Uterus (tissue), 4 donors: ENCODE results near the gene URGCP. TPM values are rescaled to one million over a fixed set of nuclear protein-coding genes. Genes with fewer than 3 reads are reported as not detected.

Source experiments
- DNase-seq, 2 donors: peaks; one replicate each; pipeline ENCODE4 v3.0.0-alpha.2; 2019 to 2020
- H3K27ac ChIP-seq, 2 donors: fragments of 200-600 bp; sonication (generic); 1 replicate in 1 of 2; 2 replicates in 1 of 2; pipeline ENCODE4 v1.5.1; 2016 to 2018
- H3K27me3 ChIP-seq, 2 donors: fragments of 200-600 bp; sonication (generic); one replicate each; pipeline ENCODE4 v1.5.1; 2018 to 2019; ENCODE audit warnings: control low read depth in 1 of 2
- H3K36me3 ChIP-seq, 2 donors: fragments of 200-600 bp; sonication (generic); one replicate each; pipeline ENCODE4 v1.5.1; 2019; ENCODE audit warnings: control low read depth in 1 of 2
- H3K4me1 ChIP-seq, 2 donors: fragments of 200-600 bp; sonication (generic); one replicate each; pipeline ENCODE4 v1.5.1; 2018 to 2019; ENCODE audit warnings: control low read depth in 1 of 2
- H3K4me3 ChIP-seq, 2 donors: fragments of 200-600 bp; sonication (generic); 1 replicate in 1 of 2; 2 replicates in 1 of 2; pipeline ENCODE4 v1.5.1; 2018 to 2019; ENCODE audit warnings: mild to moderate bottlenecking in 1 of 2
- H3K9me3 ChIP-seq, 2 donors: fragments of 200-600 bp; sonication (generic); one replicate each; pipeline ENCODE4 v1.5.1; 2019; ENCODE audit warnings: control low read depth in 1 of 2
- POLR2A ChIP-seq, 2 donors: fragments of 450-650 bp; IDR thresholded peaks; one replicate each; pipeline ENCODE4 v1.6.1; 2016; ENCODE audit warnings: antibody characterized with exemption in 2 of 2, mild to moderate bottlenecking in 1 of 2, moderate library complexity in 1 of 2
- intact Hi-C: fragments of 100-400 bp; cut with DNase I; formaldehyde crosslinking; loops from one replicate; pipeline ENCODE4 v1.15.1; 2023; ENCODE audit warnings: low total_unique reads
- total RNA-seq, 4 donors: library from RNA; depleted of rRNA in 3 of 4; stranded (reverse); fragments of >200 nt in 3 of 4; gene quantifications; one replicate each; pipeline versions ENCODE4 v1.1.0 to v1.2.4, GENCODE V29; 2014 to 2023
- TF ChIP-seq, protein P1 (sequence below), 4 experiments: fragments of 200-600 bp in 2 of 4; fragments of 450-650 bp in 2 of 4; sonication (generic) in 2 of 4; IDR thresholded peaks; one replicate each; pipeline ENCODE4 v1.5.1; 2016 to 2019; ENCODE audit warnings: antibody characterized with exemption in 4 of 4, mild to moderate bottlenecking in 2 of 4, moderate library complexity in 1 of 4
- donor health status: DM: yes; HTN: yes; CAD: no.

The URGCP gene
- total RNA-seq, 4 donors from 2014 or later = 13.1 to 44.8 (median 28.9) TPM

- H3K4me3 ChIP-seq = no peak overlapping the region
- H3K4me1 ChIP-seq = no peaks in the 10 kb centered on the region
- no peaks in the 10 kb centered on the region for H3K9me3 ChIP-seq
- no peaks in the 10 kb centered on the region for H3K27me3 ChIP-seq
- intact Hi-C loops = no loop called here
- no peak overlapping the region for H3K27ac ChIP-seq
- no peak for TF ChIP-seq POLR2A (IDR thresholded peaks at IDR 0.05)
- TF ChIP-seq, protein P1, sequence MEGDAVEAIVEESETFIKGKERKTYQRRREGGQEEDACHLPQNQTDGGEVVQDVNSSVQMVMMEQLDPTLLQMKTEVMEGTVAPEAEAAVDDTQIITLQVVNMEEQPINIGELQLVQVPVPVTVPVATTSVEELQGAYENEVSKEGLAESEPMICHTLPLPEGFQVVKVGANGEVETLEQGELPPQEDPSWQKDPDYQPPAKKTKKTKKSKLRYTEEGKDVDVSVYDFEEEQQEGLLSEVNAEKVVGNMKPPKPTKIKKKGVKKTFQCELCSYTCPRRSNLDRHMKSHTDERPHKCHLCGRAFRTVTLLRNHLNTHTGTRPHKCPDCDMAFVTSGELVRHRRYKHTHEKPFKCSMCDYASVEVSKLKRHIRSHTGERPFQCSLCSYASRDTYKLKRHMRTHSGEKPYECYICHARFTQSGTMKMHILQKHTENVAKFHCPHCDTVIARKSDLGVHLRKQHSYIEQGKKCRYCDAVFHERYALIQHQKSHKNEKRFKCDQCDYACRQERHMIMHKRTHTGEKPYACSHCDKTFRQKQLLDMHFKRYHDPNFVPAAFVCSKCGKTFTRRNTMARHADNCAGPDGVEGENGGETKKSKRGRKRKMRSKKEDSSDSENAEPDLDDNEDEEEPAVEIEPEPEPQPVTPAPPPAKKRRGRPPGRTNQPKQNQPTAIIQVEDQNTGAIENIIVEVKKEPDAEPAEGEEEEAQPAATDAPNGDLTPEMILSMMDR (IDR thresholded peaks at IDR 0.05) = no peak
- no peaks in the 10 kb centered on the region for H3K36me3 ChIP-seq
- no peak for DNase-seq
These were observed 45.6 kb upstream of the URGCP start for GRCh38 chr7:43952028-43952427.

- intact Hi-C loops = no loop called here
- Histone ChIP-seq H3K36me3 (no peaks in the 10 kb centered on the region), H3K27ac (no peak overlapping the region), H3K27me3 (no peaks in the 10 kb centered on the region), H3K4me3 (no peak overlapping the region), H3K4me1 (no peaks in the 10 kb centered on the region), H3K9me3 (no peaks in the 10 kb centered on the region)
- no peak for TF ChIP-seq POLR2A (IDR thresholded peaks at IDR 0.05)
- TF ChIP-seq, protein P1 (IDR thresholded peaks at IDR 0.05) = no peak
- DNase-seq = no peak
These were observed 37.9 kb upstream of the URGCP start for GRCh38 chr7:43944286-43944685.

- no peak overlapping the region for H3K27ac ChIP-seq
- H3K9me3 ChIP-seq = no peaks in the 10 kb centered on the region
- intact Hi-C loops = no loop called here
- H3K27me3 ChIP-seq = no peaks in the 10 kb centered on the region
- no peak for DNase-seq
- no peaks in the 10 kb centered on the region for H3K4me1 ChIP-seq
- TF ChIP-seq, protein P1 (IDR thresholded peaks at IDR 0.05) = no peak
- no peak for TF ChIP-seq POLR2A (IDR thresholded peaks at IDR 0.05)
- no peaks in the 10 kb centered on the region for H3K36me3 ChIP-seq
- H3K4me3 ChIP-seq = no peak overlapping the region
These were observed 37.2 kb upstream of the URGCP start for GRCh38 chr7:43943417-43944187.

DNA sequence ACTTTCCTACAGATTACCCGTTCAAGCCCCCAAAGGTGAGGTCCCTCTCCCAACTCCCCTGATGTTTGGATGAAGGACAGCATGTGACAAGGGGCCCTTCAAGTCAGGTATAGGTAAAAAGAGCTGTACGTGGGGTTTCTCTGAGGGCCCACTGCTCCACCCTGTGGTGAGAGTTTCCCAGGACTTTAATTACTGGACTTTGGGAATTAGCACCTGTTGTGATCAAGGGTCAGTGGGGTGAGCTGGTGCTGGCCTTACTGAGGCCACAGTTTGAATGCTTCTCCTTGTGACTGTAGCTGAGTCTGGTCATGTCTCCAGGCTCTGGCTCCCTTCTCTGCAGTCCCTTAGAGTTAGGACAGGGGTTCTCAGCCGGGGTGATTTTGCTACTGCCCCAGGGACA lies 36.6 kb upstream of the URGCP start:
- TF ChIP-seq, protein P1 (IDR thresholded peaks at IDR 0.05) = no peak
- TF ChIP-seq POLR2A (IDR thresholded peaks at IDR 0.05) = no peak
- no peak for DNase-seq
- Histone ChIP-seq H3K4me3 (no peak overlapping the region), H3K27ac (no peak overlapping the region), H3K36me3 (no peaks in the 10 kb centered on the region), H3K4me1 (no peaks in the 10 kb centered on the region), H3K9me3 (no peaks in the 10 kb centered on the region), H3K27me3 (no peaks in the 10 kb centered on the region)
- intact Hi-C loops = no loop called here

GRCh38 chr7:43942250-43942649 lies 35.9 kb upstream of the URGCP start:
- Histone ChIP-seq H3K27ac (no peak overlapping the region), H3K36me3 (no peaks in the 10 kb centered on the region), H3K4me3 (no peak overlapping the region)

More at GRCh38 chr7:43942250-43942649, 35.9 kb upstream of the URGCP start:
- TF ChIP-seq POLR2A (IDR thresholded peaks at IDR 0.05) = no peak
- TF ChIP-seq, protein P1 (IDR thresholded peaks at IDR 0.05) = no peak
- Histone ChIP-seq H3K4me1 (no peaks in the 10 kb centered on the region), H3K27me3 (no peaks in the 10 kb centered on the region), H3K9me3 (no peaks in the 10 kb centered on the region)
- DNase-seq = no peak
- intact Hi-C loops = no loop called here
